Smooth muscle cell (in vitro differentiated cells): ENCODE results near the gene SRSF4. TPM values are rescaled to one million over a fixed set of nuclear protein-coding genes. Genes with fewer than 3 reads are reported as not detected.
A peak's percentile ranks its signal among the peaks of the same experiment; 100 is the strongest.

Source experiments
- DNase-seq: peaks from one replicate; lab custom pipeline; 2025; ENCODE audit not compliant: unreplicated experiment; lab: John Stamatoyannopoulos, UW
- H2AFZ ChIP-seq: fragments of 200-600 bp; sonication (generic); 2 replicates; pipeline ENCODE4 v1.6.0; 2016; ENCODE audit warnings: antibody characterized with exemption, low read depth, mild to moderate bottlenecking
- H3F3A ChIP-seq: fragments of 200-600 bp; sonication (generic); 2 replicates; pipeline ENCODE4 v1.6.0; 2017; ENCODE audit warnings: antibody characterized with exemption, low read depth
- H3K27ac ChIP-seq: fragments of 200-600 bp; sonication (generic); 2 replicates; pipeline ENCODE4 v1.5.1; 2016; ENCODE audit warnings: low read depth, mild to moderate bottlenecking
- H3K27me3 ChIP-seq: fragments of 200-600 bp; sonication (generic); 2 replicates; pipeline ENCODE4 v1.6.1; 2016; ENCODE audit warnings: low read depth, mild to moderate bottlenecking
- H3K36me3 ChIP-seq: fragments of 200-600 bp; sonication (generic); 2 replicates; pipeline ENCODE4 v1.5.1; 2016; ENCODE audit warnings: low read depth
- H3K4me1 ChIP-seq: fragments of 200-600 bp; sonication (generic); 2 replicates; pipeline ENCODE4 v1.5.1; 2016; ENCODE audit warnings: low read depth
- H3K4me2 ChIP-seq: fragments of 200-600 bp; sonication (generic); 2 replicates; pipeline ENCODE4 v1.6.0; 2016; ENCODE audit warnings: mild to moderate bottlenecking
- H3K4me3 ChIP-seq: fragments of 200-600 bp; sonication (generic); 2 replicates; pipeline ENCODE4 v1.5.1; 2016; ENCODE audit warnings: mild to moderate bottlenecking
- H3K79me2 ChIP-seq: fragments of 200-600 bp; sonication (generic); 2 replicates; pipeline ENCODE4 v1.6.0; 2016; ENCODE audit warnings: low read depth, mild to moderate bottlenecking
- H3K9ac ChIP-seq: fragments of 200-600 bp; sonication (generic); 2 replicates; pipeline ENCODE4 v1.6.0; 2016; ENCODE audit warnings: low read depth
- H3K9me3 ChIP-seq: fragments of 200-600 bp; sonication (generic); replicated peaks from 2 replicates; pipeline ENCODE4 v1.5.1; 2016; ENCODE audit warnings: low read depth
- H4K20me1 ChIP-seq: fragments of 200-600 bp; sonication (generic); 2 replicates; pipeline ENCODE4 v1.6.0; 2016; ENCODE audit warnings: low read depth
- WGBS: methylation state at CpG from one replicate; pipeline ENCODE4 v1.1.7; 2016; ENCODE audit warnings: low lambda C conversion rate; 5-methylcytosine and 5-hydroxymethylcytosine counted together
- polyA plus RNA-seq: library from polyadenylated mRNA; unstranded; fragments of >200 nt; fragmentation: Nextera tagmentation; extraction: Ambion mirVana; gene quantifications from 2 replicates; pipeline ENCODE4 v1.2.1, GENCODE V29; 2016
- total RNA-seq: library from RNA; depleted of rRNA; stranded (reverse); fragments of >200 nt; gene quantifications from 2 replicates; pipeline ENCODE4 v1.2.3, GENCODE V29; 2014
- TF ChIP-seq, protein P1 (sequence below): fragments of 200-600 bp; sonication (generic); IDR thresholded peaks from 2 replicates; pipeline ENCODE4 v1.5.1; 2017; ENCODE audit warnings: borderline replicate concordance, mild to moderate bottlenecking, antibody characterized with exemption; ENCODE audit not compliant: insufficient read depth, poor library complexity, severe bottlenecking

SRSF4 gene
- total and polyA plus RNA-seq, 2 experiments from 2014 or later, result 53.9 to 98.7 TPM

DNA sequence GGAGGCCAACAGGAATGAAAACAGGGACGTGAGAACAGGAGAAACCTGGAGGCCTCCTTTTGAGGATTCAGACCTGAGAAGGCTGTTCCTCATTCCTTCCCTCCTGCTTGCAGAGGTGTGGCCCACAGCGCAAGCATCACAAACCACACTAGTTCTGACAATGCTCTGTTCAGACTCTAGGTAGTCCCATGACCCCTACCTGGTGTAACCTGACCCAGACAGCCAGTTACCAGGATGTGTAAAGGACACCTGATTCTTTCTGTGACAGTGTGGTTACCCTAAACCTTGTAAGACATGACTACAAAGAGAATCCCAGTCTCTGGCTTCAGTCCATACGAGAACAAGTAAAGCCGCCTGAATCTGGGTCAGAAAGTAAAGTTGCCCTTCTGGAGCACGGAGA is 45.8 kb upstream of the SRSF4 start:
- peak overlapping the region; percentile 50 for H3K9ac ChIP-seq
- no peaks in the 10 kb centered on the region for H3K27me3 ChIP-seq

DNA sequence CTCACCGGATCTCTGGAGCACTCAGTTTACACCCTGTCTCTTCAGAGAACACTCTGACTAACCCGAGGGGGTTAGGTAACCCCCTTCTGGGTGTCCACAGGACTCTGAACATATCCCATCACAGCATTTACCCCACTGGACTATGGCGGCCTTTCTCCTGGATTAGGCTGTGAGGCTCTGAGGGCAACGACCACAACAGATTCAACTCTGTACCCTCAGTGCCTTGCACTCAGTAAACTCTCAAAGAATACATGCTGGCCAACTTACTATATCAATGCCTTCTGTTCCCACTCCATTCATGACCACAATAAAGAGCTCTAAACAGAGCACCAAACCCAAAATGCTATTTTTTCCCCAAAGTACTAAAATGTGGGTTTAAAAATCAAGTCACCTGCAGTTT is 43.7 kb upstream of the SRSF4 start:
- TF ChIP-seq, protein P1, sequence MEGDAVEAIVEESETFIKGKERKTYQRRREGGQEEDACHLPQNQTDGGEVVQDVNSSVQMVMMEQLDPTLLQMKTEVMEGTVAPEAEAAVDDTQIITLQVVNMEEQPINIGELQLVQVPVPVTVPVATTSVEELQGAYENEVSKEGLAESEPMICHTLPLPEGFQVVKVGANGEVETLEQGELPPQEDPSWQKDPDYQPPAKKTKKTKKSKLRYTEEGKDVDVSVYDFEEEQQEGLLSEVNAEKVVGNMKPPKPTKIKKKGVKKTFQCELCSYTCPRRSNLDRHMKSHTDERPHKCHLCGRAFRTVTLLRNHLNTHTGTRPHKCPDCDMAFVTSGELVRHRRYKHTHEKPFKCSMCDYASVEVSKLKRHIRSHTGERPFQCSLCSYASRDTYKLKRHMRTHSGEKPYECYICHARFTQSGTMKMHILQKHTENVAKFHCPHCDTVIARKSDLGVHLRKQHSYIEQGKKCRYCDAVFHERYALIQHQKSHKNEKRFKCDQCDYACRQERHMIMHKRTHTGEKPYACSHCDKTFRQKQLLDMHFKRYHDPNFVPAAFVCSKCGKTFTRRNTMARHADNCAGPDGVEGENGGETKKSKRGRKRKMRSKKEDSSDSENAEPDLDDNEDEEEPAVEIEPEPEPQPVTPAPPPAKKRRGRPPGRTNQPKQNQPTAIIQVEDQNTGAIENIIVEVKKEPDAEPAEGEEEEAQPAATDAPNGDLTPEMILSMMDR, result no peak
- H3K4me1 ChIP-seq, result peaks cover 11% of the 10 kb centered on the region
- no peak for DNase-seq
- H3K4me2 ChIP-seq, result no peak overlapping the region
- H3F3A ChIP-seq, result peaks cover 6% of the 10 kb centered on the region
- no peak overlapping the region for H3K4me3 ChIP-seq
- H3K36me3 ChIP-seq, result no peaks in the 10 kb centered on the region
- no peaks in the 10 kb centered on the region for H3K9me3 ChIP-seq
- WGBS, result 97% methylated on average over 4 of the region's 4 CpGs
- H3K27me3 ChIP-seq, result no peaks in the 10 kb centered on the region
- no peak overlapping the region for H2AFZ ChIP-seq
- H4K20me1 ChIP-seq, result peaks cover 28% of the 10 kb centered on the region
- H3K27ac ChIP-seq, result no peak overlapping the region
- no peak overlapping the region for H3K9ac ChIP-seq
- peaks cover 11% of the 10 kb centered on the region for H3K79me2 ChIP-seq

More for the DNA sequence above, 45.8 kb upstream of the SRSF4 start:
- Histone ChIP-seq H3F3A (peaks cover 6% of the 10 kb centered on the region), H4K20me1 (peaks cover 15% of the 10 kb centered on the region), H3K4me2 (no peak overlapping the region), H3K27ac (peak overlapping the region; percentile 80), H2AFZ (no peak overlapping the region), H3K36me3 (no peaks in the 10 kb centered on the region), H3K79me2 (peaks cover 14% of the 10 kb centered on the region), H3K4me3 (no peak overlapping the region), H3K9me3 (no peaks in the 10 kb centered on the region), H3K4me1 (peaks cover 12% of the 10 kb centered on the region)
- WGBS, result 65% methylated on average over 5 of the region's 5 CpGs
- DNase-seq, result no peak
- TF ChIP-seq, protein P1, result no peak

DNA sequence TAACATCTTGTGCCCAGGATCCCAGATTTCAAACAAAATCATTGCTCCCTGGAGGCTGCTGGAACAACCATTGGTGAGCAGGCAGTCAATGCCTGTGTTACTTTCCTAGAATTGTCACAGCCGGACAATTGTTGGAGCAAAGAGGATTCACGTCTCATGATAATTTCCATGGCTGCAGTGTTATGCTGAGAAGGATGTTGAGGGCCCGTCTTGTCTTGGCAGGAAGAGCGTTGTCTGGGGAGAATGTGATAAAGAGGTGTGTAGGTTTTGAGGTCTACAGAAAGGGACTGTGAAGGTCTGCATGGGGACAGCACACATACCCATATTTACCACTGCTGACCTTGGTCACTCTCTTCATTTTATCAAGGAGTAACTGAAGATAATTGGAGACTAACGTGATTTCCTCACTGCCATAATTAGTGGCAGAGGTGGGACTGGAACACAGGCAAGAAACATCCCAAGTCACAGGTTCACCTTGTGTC is 42.7 kb upstream of the SRSF4 start:
- H3K27me3 ChIP-seq, result no peaks in the 10 kb centered on the region
- no peak overlapping the region for H2AFZ ChIP-seq
- no peak overlapping the region for H3K4me3 ChIP-seq
- no peak overlapping the region for H3K9ac ChIP-seq
- H3K79me2 ChIP-seq, result peaks cover 3% of the 10 kb centered on the region
- H3K36me3 ChIP-seq, result no peaks in the 10 kb centered on the region
- H3K9me3 ChIP-seq, result no peaks in the 10 kb centered on the region
- WGBS, result 90% methylated on average over 5 of the region's 5 CpGs
- H4K20me1 ChIP-seq, result peaks cover 28% of the 10 kb centered on the region
- no peaks in the 10 kb centered on the region for H3F3A ChIP-seq
- DNase-seq, result no peak
- peaks cover 3% of the 10 kb centered on the region for H3K4me1 ChIP-seq
- H3K4me2 ChIP-seq, result no peak overlapping the region
- TF ChIP-seq, protein P1, result no peak
- no peak overlapping the region for H3K27ac ChIP-seq

DNA sequence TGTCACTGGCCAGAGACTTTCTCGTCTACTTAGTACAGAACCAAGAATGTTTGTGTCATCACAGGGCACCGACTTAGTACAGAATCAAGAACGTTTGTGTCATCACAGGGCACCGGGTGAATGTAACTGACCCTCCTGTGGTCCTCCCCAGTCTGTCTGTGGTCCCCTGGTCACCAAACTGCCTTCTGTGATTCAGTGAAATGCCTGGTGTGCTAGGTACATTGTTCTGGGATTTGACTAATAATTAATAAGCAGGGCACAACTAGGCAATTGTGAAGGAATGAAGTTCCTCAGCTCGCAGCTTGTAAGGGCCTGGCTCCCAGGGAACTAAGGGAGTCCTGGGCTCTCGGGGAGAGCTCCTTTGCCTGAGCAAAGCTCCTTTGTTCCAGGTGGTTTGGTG is 41.8 kb upstream of the SRSF4 start:
- Histone ChIP-seq H3K4me2 (no peak overlapping the region), H3F3A (peaks cover 2% of the 10 kb centered on the region), H3K4me3 (no peak overlapping the region), H3K9me3 (no peaks in the 10 kb centered on the region), H3K9ac (no peak overlapping the region), H4K20me1 (peaks cover 28% of the 10 kb centered on the region), H3K36me3 (no peaks in the 10 kb centered on the region), H2AFZ (no peak overlapping the region), H3K27ac (no peak overlapping the region), H3K27me3 (no peaks in the 10 kb centered on the region), H3K79me2 (peaks cover 3% of the 10 kb centered on the region), H3K4me1 (peaks cover 3% of the 10 kb centered on the region)
- TF ChIP-seq, protein P1, result no peak
- 91% methylated on average over 6 of the region's 6 CpGs for WGBS
- no peak for DNase-seq
